Limb (tissue), 2 donors: ENCODE data around the gene MECP2.

Experiments used
- DNase-seq, 2 donors: peaks; one replicate each; pipeline ENCODE4 v3.0.0-alpha.2; 2016; ENCODE audit errors: extremely low spot score in 2 of 2

MECP2 gene

DNA sequence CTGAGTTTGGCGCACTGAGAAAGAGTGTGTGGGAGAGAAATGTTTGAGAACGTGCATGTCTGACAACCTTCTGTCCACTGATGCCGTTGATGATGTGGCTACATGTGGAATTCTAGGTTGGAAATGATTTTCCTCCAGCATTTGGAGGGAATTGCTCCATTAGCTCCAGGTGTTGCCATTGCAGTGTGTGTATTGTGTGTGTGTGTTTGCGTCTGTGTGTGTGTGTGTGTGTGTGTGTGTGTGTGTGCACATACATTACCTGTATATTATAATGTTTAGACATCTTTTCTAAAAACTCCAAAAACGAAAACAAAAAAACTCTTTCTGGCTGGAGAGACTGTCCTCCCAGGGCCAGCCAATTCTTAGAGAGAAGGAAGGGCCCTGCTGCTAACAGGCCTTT is 18.2 kb upstream of the MECP2 start:
- DNase-seq = no peak

GRCh38 chrX:154115071-154115470 is 17.6 kb upstream of the MECP2 start:
- DNase-seq = no peak

GRCh38 chrX:154114652-154115051 is 17.1 kb upstream of the MECP2 start:
- no peak for DNase-seq

GRCh38 chrX:154113729-154114128 is 16.2 kb upstream of the MECP2 start:
- no peak for DNase-seq

DNA sequence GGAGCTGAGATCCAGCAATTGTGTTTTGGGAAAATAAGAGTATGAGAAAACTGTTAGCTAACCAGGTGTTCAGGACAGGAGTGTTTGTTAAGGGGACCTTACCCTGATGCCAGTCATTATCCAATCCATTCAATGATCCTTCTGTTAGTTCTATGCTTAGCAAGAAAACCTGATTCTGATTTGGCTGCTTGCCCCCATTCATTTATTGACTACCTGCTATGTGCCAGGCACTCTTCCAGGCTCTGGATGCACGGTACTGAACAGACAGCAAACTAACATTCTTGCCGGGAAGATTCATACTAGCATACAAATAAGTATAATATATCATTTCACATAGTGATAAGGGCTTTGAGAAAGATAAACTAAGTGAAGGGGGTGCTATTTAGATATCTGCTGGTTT is 1.0 kb upstream of the MECP2 start:
- DNase-seq = no peak

DNA sequence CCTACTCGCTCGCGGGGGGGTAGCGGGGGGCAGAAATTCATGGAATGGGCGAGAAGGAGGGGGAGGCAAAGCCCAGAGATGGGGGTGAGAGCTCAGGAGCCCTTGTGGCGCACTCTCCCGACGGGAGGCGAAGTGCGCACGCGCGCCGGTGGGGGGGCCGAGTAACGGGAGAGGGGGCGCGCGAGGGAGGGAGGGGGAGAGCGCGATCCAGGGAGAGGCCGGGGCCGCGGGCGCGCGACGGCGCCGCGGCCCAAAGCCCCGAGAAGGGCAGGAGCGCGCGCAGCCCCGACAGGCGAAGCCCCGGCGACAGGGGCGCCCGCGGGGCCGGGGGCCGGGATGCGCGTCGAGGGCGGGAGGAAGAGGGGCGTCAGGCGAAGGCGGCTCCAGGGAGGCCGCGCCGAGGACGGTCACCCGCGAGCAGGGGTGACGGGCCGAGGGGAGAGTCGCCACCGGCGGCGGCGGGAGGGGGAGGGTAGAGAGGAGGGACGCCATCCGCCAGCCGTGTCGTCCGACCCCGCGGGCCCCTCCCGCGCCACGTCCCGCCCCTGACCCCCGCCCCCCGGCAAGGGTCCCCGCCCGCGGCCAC is 421 bp downstream of the MECP2 start:
- DNase-seq = peak; percentile 43 to 87

DNA sequence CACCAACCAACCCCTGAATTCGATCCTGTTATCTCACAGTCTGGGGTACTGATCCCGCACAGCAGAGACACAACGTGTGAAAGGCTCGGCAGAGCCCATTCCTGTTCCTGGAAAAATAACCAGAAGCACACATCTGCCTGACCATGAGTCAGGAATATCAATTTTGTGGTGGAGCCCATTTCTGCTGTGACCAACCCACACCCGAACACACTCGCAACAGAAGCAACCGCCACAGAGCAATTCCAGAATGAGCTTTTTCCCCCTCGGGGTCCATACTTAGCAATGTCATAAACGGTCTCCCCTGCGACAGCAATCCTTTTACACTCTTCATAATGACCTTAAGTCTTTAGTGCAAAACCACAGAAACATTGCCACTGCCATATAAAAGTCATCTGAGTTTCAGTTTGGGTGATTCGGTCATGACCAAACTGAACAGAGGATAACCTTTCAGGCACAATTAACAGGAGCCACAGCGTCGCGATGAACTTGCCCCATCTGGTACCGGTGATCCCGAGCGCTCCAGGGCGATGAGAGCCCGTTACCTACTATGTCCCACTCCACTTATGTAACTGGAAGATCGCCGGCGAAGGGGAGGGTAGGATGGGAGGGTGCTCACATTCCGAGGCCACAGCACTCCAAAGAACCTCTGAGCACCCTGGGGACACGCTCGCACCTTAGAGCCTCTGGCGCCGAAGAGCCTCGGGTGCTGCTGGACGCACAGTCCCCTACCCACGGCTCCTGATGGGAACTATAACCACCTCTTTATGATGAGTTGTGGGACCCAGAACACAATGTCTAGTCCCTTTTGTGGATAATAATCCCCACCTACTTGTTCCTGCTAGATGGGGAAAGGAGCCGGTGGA is 1.1 kb downstream of the MECP2 start:
- no peak for DNase-seq

DNA sequence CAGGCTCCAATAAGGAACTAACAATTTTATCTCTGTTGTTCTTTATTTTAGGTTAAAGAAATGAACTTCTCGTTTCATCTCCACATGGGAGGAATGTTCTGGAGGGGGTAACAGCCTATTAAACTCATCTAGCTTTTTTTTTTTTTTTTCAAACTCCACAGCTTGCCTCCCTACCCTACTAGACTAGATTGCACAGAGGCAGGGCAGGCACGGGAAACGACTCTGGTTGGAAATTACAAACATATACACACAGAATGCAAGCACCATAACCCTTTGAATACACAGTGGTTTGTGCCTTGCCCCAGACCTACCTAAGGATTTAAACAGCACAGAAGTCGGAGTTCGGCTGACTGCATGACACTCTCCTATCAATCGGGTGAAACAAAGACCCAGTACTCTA is 2.7 kb downstream of the MECP2 start:
- DNase-seq = no peak

- DNase-seq = no peak
Observed at GRCh38 chrX:154093965-154094364, 3.6 kb downstream of the MECP2 start.

DNA sequence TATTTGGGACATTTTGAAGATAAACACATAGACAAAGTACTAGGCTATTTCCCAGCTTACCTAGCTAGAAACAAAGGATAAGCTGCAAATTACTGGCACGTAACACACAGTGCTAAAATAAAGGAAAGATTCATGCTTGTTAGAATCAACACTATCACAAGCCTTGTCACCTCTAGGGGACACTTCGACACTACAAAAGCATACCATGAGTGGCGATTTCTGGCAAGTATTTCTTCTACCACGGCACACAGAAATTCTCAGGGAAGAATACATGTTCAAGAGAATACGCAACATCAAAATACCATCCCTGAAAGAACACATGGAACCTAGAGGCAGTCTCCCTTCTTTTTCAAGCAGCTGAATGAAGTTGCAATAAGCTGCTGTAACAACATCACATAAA is 5.1 kb downstream of the MECP2 start:
- no peak for DNase-seq

- no peak for DNase-seq
Observed at GRCh38 chrX:154091678-154092077, 5.8 kb downstream of the MECP2 start.

GRCh38 chrX:154090731-154091130 is 6.8 kb downstream of the MECP2 start:
- no peak for DNase-seq

- DNase-seq = no peak
Observed at GRCh38 chrX:154084449-154085300, 12.8 kb downstream of the MECP2 start.

DNA sequence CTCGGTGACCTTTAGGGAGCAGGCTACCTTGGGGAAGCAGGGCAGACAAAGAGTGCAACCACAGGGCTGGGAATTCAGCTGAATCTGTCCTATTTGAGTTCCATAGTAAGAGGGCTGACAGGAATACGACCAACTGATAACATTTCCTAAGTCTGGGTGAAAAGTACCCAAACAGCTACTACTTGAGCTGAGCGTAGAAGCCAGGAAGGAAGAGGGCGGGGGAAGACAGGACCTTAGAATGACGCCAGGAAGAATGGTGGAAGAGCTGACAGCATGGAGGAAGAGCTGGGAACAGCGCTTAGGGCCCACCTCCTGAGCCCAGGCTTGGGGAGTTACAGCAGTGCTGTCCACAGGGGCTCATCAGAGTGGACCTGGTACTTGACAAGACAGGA is 14.4 kb downstream of the MECP2 start:
- DNase-seq = no peak

DNA sequence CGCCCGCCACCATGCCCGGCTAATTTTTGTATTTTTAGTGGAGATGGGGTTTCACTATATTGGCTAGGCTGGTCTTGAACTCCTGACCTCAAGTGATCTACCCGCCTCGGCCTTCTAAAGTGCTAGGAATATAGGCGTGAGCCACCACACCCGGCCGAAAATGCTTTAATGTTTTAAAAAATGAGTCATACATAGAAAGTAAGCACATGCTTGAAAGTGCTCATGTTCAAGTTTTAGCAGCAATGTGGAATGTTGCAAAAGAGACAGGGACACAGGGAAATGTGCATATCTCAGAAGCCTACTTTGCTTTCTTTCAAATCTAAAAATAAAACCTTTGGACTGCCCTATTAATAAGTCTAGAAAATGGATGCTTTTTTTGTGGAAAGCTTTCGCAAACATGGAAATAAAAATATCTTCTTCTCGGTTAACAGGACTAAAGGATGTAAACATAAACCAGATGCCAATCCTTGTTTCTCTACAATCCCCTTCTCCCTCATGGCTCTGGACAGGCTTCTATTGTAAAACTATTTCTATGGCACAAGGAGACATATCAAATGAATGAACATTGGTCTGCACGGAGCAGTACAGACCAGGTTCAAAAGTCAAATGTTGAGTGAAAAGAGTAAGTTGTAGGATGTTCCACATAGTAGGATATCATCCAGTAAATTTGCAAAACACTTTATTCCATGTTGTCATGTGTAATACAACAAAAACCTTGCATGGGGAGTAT is 15.0 kb downstream of the MECP2 start:
- DNase-seq = no peak

DNA sequence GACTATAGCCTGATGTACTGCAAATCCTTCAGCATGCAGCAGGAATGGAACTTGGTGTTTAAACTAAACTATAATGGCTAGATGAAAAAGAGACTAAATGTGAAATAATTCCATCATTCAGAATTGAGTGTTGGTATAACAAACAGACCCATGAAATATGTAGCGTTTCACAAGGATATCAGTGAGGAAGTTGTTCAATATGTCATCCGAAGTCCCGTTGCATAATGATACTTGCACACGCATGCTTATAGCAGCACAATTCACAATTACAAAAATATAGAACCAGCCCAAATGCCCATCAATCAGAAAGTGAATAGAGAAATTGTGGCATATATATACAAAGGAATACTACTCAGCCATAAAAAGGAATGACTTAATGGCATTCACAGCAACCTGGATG is 20.4 kb downstream of the MECP2 start:
- DNase-seq = no peak

DNA sequence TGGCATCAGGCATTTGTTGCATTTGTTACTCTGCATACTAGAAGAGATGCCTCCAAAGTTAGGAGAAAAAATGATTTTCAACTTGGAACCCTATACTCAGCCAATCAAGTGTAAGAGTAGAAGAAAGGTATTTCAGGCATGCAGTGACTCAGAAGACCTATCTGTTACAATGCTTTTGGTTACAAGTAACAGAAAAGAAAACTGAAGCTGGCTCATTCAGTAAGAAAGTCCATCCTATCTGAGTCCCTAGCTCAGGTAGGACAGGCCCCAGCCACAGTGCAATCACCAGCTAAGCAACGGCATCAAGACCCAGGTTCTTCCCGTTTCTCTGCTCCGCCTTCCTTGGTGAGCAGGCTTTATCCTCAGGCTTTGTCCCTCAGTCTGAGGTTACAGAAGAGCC is 23.3 kb downstream of the MECP2 start:
- no peak for DNase-seq

DNA sequence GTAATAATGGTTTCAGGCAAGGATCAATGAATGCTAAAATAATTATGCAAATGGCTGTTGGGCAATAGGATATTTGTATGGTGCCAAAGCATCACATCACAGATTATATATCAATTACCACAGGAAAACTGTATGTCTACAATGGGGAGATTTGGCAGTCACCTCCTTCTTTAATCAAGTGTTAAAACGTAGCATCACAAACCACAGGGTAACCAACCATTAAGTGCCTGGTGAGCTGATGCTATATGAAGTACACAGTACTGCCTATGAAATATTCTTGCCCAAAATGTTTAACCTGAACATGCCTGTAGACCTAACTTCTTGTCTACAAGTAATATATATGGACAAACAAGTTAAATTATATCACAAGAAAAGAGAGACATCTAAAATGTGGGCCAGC is 25.3 kb downstream of the MECP2 start:
- no peak for DNase-seq

GRCh38 chrX:154068560-154068959 is 29.0 kb downstream of the MECP2 start:
- no peak for DNase-seq

- no peak for DNase-seq
Observed at GRCh38 chrX:154064637-154065435, 32.7 kb downstream of the MECP2 start.

DNA sequence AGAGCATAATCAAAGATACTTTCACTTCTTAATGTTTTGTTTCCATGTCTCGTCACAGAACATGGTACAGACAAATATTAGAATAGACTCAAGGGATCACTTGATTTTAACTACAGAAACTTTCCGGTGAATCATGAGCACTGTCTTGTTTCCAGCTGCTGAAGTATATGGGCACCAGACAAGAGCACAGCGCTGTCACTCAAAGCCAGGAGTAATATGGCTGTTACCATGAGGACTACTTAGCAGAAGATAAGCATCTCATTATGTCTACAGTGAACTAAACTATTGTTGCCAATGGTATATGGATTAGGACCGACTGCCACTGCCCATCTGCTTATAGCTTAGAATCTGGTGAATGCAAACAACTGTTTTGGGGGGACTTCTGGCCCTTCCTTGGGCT is 34.3 kb downstream of the MECP2 start:
- no peak for DNase-seq
